Measurements from ENCODE around the gene DGKG. TPM values are rescaled to one million over a fixed set of nuclear protein-coding genes. Genes with fewer than 3 reads are reported as not detected.

Gene DGKG
- total and polyA plus RNA-seq, 10 of the 15 experiments (the other 5 are each of a cell fraction or from before 2014, with no cell fraction given): 0.39 to 6.2 (median 4.7) TPM

DNA sequence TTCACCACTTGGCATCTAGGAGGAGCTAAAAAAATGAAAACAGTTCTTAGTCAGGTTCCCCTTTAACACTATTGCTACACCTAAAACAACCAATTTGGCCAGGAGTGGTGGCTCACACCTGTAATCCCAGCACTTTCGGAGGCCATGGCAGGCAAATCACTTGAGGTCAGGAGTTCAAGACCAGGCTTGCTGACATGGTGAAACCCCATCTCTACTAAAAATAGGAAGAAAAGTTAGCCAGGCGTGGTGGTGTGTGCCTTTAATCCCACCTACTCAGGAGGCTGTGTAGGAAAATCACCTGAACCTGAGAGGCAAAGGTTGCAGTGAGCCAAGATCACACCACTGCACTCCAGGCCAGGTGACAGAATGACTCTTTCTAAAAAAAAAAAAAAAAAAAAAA lies 124.1 kb downstream of the DGKG start (continued):
- TF ChIP-seq IKZF1 (conservative IDR thresholded peaks at IDR 0.05) (peak; percentile 62; the same call in 1 of the 2 replicates), RELA (IDR thresholded peaks at IDR 0.05; ENCODE audit: borderline replicate concordance, partially characterized antibody) (no peak), CREM (IDR thresholded peaks at IDR 0.05; ENCODE audit: low read depth) (peak; percentile 73), RUNX3 (IDR thresholded peaks at IDR 0.05; ENCODE audit: low read length) (peak; percentile 78), ZNF622 (IDR thresholded peaks at IDR 0.05) (no peak), ETV6 (conservative IDR thresholded peaks at IDR 0.05 in 1 of 2, IDR thresholded peaks at IDR 0.05 in 1 of 2; ENCODE audit: borderline replicate concordance in 1 of 2, low read depth in 1 of 2) (no peak), FOXM1 (IDR thresholded peaks at IDR 0.05; ENCODE audit: low read depth, low read length) (peak; percentile 71; the same call in 1 of the 2 replicates), SMARCA5 (IDR thresholded peaks at IDR 0.05) (no peak), NFYA (IDR thresholded peaks at IDR 0.05; ENCODE audit: borderline replicate concordance, low read depth, low read length) (no peak), STAT3 (IDR thresholded peaks at IDR 0.05; ENCODE audit: low read depth, low read length) (no peak), MEF2B (IDR thresholded peaks at IDR 0.05; ENCODE audit: partially characterized antibody, poor library complexity, severe bottlenecking) (peak; percentile 66), MEF2A (IDR thresholded peaks at IDR 0.05; ENCODE audit: insufficient read depth, low read depth, low read length) (peak; percentile 71; the same call in 1 of the 2 replicates), POU2F2 (IDR thresholded peaks at IDR 0.05; ENCODE audit: borderline replicate concordance, low read depth, low read length) (peak; percentile 80; the same call in 2 of the 3 replicates)
- TF ChIP-seq, protein P1, sequence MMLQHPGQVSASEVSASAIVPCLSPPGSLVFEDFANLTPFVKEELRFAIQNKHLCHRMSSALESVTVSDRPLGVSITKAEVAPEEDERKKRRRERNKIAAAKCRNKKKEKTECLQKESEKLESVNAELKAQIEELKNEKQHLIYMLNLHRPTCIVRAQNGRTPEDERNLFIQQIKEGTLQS (IDR thresholded peaks at IDR 0.05; ENCODE audit: borderline replicate concordance, extremely low read depth, low read depth, low read length): no peak
- TF ChIP-seq, protein P2, sequence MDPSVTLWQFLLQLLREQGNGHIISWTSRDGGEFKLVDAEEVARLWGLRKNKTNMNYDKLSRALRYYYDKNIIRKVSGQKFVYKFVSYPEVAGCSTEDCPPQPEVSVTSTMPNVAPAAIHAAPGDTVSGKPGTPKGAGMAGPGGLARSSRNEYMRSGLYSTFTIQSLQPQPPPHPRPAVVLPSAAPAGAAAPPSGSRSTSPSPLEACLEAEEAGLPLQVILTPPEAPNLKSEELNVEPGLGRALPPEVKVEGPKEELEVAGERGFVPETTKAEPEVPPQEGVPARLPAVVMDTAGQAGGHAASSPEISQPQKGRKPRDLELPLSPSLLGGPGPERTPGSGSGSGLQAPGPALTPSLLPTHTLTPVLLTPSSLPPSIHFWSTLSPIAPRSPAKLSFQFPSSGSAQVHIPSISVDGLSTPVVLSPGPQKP (IDR thresholded peaks at IDR 0.05; ENCODE audit: low read depth, low read length): no peak
